Endothelial cell of umbilical vein (primary cell): ENCODE data around the gene MCTP1. TPM values are rescaled to one million over a fixed set of nuclear protein-coding genes. Genes with fewer than 3 reads are reported as not detected.

ENCODE experiments used
- BruUV-seq: library from RNA; stranded (reverse); fragments of 400-500 nt; replicated peaks from 2 replicates; lab custom pipeline; 2021; lab: Mats Ljungman, UMichigan
- CTCF ChIA-PET: fragments of 300-600, 350-600 bp; sonication (Branson Sonifier 250); formaldehyde crosslinking; loops from one replicate; lab custom pipeline; 2021; ENCODE audit warnings: antibody characterized with exemption, inconsistent platforms; lab: Charles Lee
- POLR2A ChIA-PET: fragments of 300-600, 350-600 bp; sonication (Branson Sonifier 250); formaldehyde crosslinking; loops from one replicate; lab custom pipeline; 2021; ENCODE audit warnings: antibody characterized with exemption, inconsistent platforms; lab: Charles Lee
- DNase-seq: peaks from one replicate; pipeline ENCODE4 v3.0.0-alpha.2; 2011; ENCODE audit warnings: low read depth, low spot score
- FAIRE-seq: peaks from 2 replicates; lab custom pipeline; 2011; peaks lifted over from hg19 to GRCh38; lab: Jason Lieb, UNC
- H2AFZ ChIP-seq: 2 replicates; pipeline ENCODE4 v1.6.0; 2012; ENCODE audit warnings: low read depth, low read length, control low read depth, inconsistent platforms
- H3K27ac ChIP-seq: 2 replicates; pipeline ENCODE4 v1.5.1; 2011; ENCODE audit warnings: low read depth, mild to moderate bottlenecking, control low read depth, low read length, moderate library complexity; ENCODE audit not compliant: insufficient read depth
- H3K27me3 ChIP-seq, 2 experiments: 2 replicates each; pipeline versions ENCODE4 v1.6.0 to v1.6.1; 2011; ENCODE audit warnings: low read length in 2 of 2, mixed read lengths in 1 of 2; ENCODE audit not compliant: control insufficient read depth in 2 of 2, insufficient read depth in 2 of 2
- H3K36me3 ChIP-seq, 2 experiments: 2 replicates in 1 of 2; 3 replicates in 1 of 2; pipeline ENCODE4 v1.5.1; 2011; ENCODE audit warnings: low read length in 2 of 2, mild to moderate bottlenecking in 1 of 2, moderate library complexity in 1 of 2; ENCODE audit not compliant: control insufficient read depth in 2 of 2, insufficient read depth in 2 of 2; ENCODE audit errors: extremely low read depth in 1 of 2
- H3K4me1 ChIP-seq: 3 replicates; pipeline ENCODE4 v1.5.1; 2011; ENCODE audit warnings: mild to moderate bottlenecking, low read length; ENCODE audit not compliant: control insufficient read depth, insufficient read depth; ENCODE audit errors: extremely low read depth
- H3K4me2 ChIP-seq: 2 replicates; pipeline ENCODE4 v1.6.1; 2011; ENCODE audit warnings: low read length, control low read depth, mixed read lengths; ENCODE audit not compliant: insufficient read depth
- H3K4me3 ChIP-seq, 3 experiments: fragments of 200-600 bp in 1 of 3; sonication (generic), shearing (Covaris generic) in 1 of 3; replicated peaks in 1 of 3; 2 replicates each; pipeline ENCODE4 v1.5.1; 2011 to 2016; ENCODE audit warnings: control low read depth in 3 of 3, low read length in 3 of 3, mild to moderate bottlenecking in 2 of 3, inconsistent platforms in 1 of 3, low read depth in 1 of 3, moderate library complexity in 1 of 3; ENCODE audit not compliant: insufficient read depth in 1 of 3
- H3K79me2 ChIP-seq: 2 replicates; pipeline ENCODE4 v1.6.0; 2012; ENCODE audit warnings: low read length, inconsistent platforms; ENCODE audit not compliant: control insufficient read depth, insufficient read depth
- H3K9ac ChIP-seq: replicated peaks from 2 replicates; pipeline ENCODE3; 2011; ENCODE audit warnings: low read length, control low read depth; ENCODE audit not compliant: insufficient read depth; ENCODE audit errors: extremely low read depth
- H3K9me1 ChIP-seq: replicated peaks from 3 replicates; pipeline ENCODE4 v1.6.0; 2011; ENCODE audit warnings: mild to moderate bottlenecking, low read length; ENCODE audit not compliant: control insufficient read depth, insufficient read depth; ENCODE audit errors: extremely low read depth
- H3K9me3 ChIP-seq: replicated peaks from 2 replicates; pipeline ENCODE4 v1.5.1; 2012; ENCODE audit warnings: low read length, inconsistent platforms; ENCODE audit not compliant: control insufficient read depth, insufficient read depth
- H4K20me1 ChIP-seq: replicated peaks from 2 replicates; pipeline ENCODE3; 2011; ENCODE audit warnings: mild to moderate bottlenecking, low read length; ENCODE audit not compliant: control insufficient read depth, insufficient read depth; ENCODE audit errors: extremely low read depth
- CTCF ChIP-seq, 2 donors: IDR thresholded peaks; 1 replicate in 1 of 2; 2 replicates in 1 of 2; pipeline ENCODE4 v1.5.1; 2011; ENCODE audit warnings: low read length in 2 of 2, mild to moderate bottlenecking in 2 of 2, moderate library complexity in 2 of 2, control low read depth in 1 of 2, inconsistent platforms in 1 of 2, low read depth in 1 of 2; ENCODE audit not compliant: insufficient read depth in 1 of 2; ENCODE audit errors: extremely low read depth in 1 of 2
- EZH2 ChIP-seq: IDR thresholded peaks from 2 replicates; pipeline ENCODE4 v1.6.1; 2012; ENCODE audit warnings: borderline replicate concordance, low read depth, mild to moderate bottlenecking, moderate library complexity, low read length, inconsistent platforms; ENCODE audit not compliant: severe bottlenecking
- FOS ChIP-seq: IDR thresholded peaks from 2 replicates; pipeline ENCODE4 v1.6.1; 2011; ENCODE audit warnings: mild to moderate bottlenecking, low read length, moderate library complexity, borderline replicate concordance; ENCODE audit not compliant: insufficient read depth
- GATA2 ChIP-seq: IDR thresholded peaks from 2 replicates; pipeline ENCODE4 v1.7.0; 2011; ENCODE audit warnings: low read depth, mild to moderate bottlenecking, moderate library complexity, mixed read lengths, low read length; ENCODE audit not compliant: insufficient read length, insufficient read depth
- JUN ChIP-seq: IDR thresholded peaks from 2 replicates; pipeline ENCODE4 v1.6.1; 2011; ENCODE audit warnings: borderline replicate concordance, low read depth; ENCODE audit not compliant: insufficient read length, insufficient read depth
- MAX ChIP-seq: IDR thresholded peaks from 2 replicates; pipeline ENCODE4 v1.6.1; 2011; ENCODE audit not compliant: insufficient read depth, insufficient read length
- MYC ChIP-seq: IDR thresholded peaks from one replicate; pipeline ENCODE4 v1.6.1; 2011; ENCODE audit warnings: mild to moderate bottlenecking, low read depth, low read length
- POLR2A ChIP-seq: IDR thresholded peaks from 2 replicates; pipeline ENCODE4 v1.6.1; 2012; ENCODE audit warnings: low read depth, mild to moderate bottlenecking, control low read depth, low read length
- POLR2AphosphoS5 ChIP-seq: IDR thresholded peaks from 2 replicates; pipeline ENCODE4 v1.6.1; 2012; ENCODE audit warnings: low read depth, mild to moderate bottlenecking, control low read depth, low read length, moderate library complexity; ENCODE audit not compliant: insufficient read depth
- dilution Hi-C: fragments of 300-500 bp; cut with MboI; formaldehyde crosslinking; loops from one replicate; pipeline ENCODE4 v1.15.0; 2019; ENCODE audit warnings: low sequenced_read_pairs; ENCODE audit not compliant: extremely low pct_ligation_motif_present
- intact Hi-C: fragments of 100-400 bp; cut with micrococcal nuclease; formaldehyde crosslinking; loops from one replicate; pipeline ENCODE4 v1.10.0; 2022
- polyA plus RNA-seq, 4 experiments: library from polyadenylated mRNA; depleted of rRNA in 3 of 4; stranded (reverse) in 3 of 4; unstranded in 1 of 4; fragments of >200 nt; gene quantifications; 2 replicates each; pipeline versions ENCODE4 v1.2.1 to v1.2.3, GENCODE V29; 2011 to 2012; ENCODE audit warnings: missing spikeins in 1 of 4
- total RNA-seq: library from RNA; stranded (reverse); gene quantifications from 2 replicates; pipeline ENCODE4 v1.2.3, GENCODE V29; 2021

MCTP1 gene
- total and polyA plus RNA-seq, 2 donors (not counting 3 experiments of a cell fraction or from before 2014, with no cell fraction given), result 79.3 to 203 TPM

GRCh38 chr5:94667937-94668336, 617.0 kb downstream of the MCTP1 start:
- Histone ChIP-seq H3K27me3 (no peaks in the 10 kb centered on the region), H3K27ac (no peak overlapping the region), H3K4me1 (no peaks in the 10 kb centered on the region), H2AFZ (no peak overlapping the region), H3K4me3 (no peak overlapping the region), H3K79me2 (no peaks in the 10 kb centered on the region), H3K9me1 (no peaks in the 10 kb centered on the region), H3K9me3 (no peaks in the 10 kb centered on the region), H4K20me1 (no peaks in the 10 kb centered on the region), H3K9ac (no peak overlapping the region), H3K36me3 (no peaks in the 10 kb centered on the region), H3K4me2 (no peak overlapping the region)
- dilution Hi-C loops, result no loop called here
- no peak for DNase-seq
- no peak for FAIRE-seq
- intact Hi-C loops, result no loop called here
- TF ChIP-seq MYC, result no peak
- no peak for TF ChIP-seq FOS
- TF ChIP-seq GATA2, result no peak
- no peak for TF ChIP-seq CTCF (IDR thresholded peaks at IDR 0.05; ENCODE audit: extremely low read depth in 1 of 2, insufficient read depth in 1 of 2, low read depth in 1 of 2, low read length in 2 of 2)
- CTCF ChIA-PET, result interaction anchor here (0.5 to 2.0 kb wide), 2 partner anchors 17 to 25 kb away, joined by 4 read pairs; no protein-coding TSS in a partner anchor
- POLR2A ChIA-PET, result no interaction called here
- no TSS peak for BruUV-seq

GRCh38 chr5:94661086-94661485, 623.8 kb downstream of the MCTP1 start:
- Histone ChIP-seq H3K9me3 (no peaks in the 10 kb centered on the region), H4K20me1 (no peaks in the 10 kb centered on the region), H3K9me1 (no peaks in the 10 kb centered on the region), H2AFZ (no peak overlapping the region), H3K9ac (no peak overlapping the region), H3K79me2 (no peaks in the 10 kb centered on the region), H3K36me3 (no peaks in the 10 kb centered on the region), H3K27me3 (no peaks in the 10 kb centered on the region), H3K4me3 (no peak overlapping the region), H3K27ac (no peak overlapping the region), H3K4me2 (no peak overlapping the region), H3K4me1 (no peaks in the 10 kb centered on the region)
- intact Hi-C loops (no loop called here), dilution Hi-C loops (no loop called here)
- no peak for DNase-seq
- POLR2A ChIA-PET, result no interaction called here
- BruUV-seq, result no TSS peak
- CTCF ChIA-PET, result interaction anchor here (1.3 kb wide), 1 partner anchor 77 kb away, joined by 3 read pairs; no protein-coding TSS in a partner anchor
- FAIRE-seq, result no peak
- TF ChIP-seq MYC (no peak), POLR2AphosphoS5 (no peak), JUN (no peak), MAX (no peak), GATA2 (no peak), POLR2A (no peak), FOS (no peak), CTCF (IDR thresholded peaks at IDR 0.05; ENCODE audit: extremely low read depth in 1 of 2, insufficient read depth in 1 of 2, low read depth in 1 of 2, low read length in 2 of 2) (no peak), EZH2 (no peak)
